Stomach (tissue), 9 donors: ENCODE data around the gene GGT7. TPM values are rescaled to one million over a fixed set of nuclear protein-coding genes. Genes with fewer than 3 reads are reported as not detected.

Experiments
- DNase-seq, 2 donors: peaks; one replicate each; pipeline versions ENCODE4 v3.0.0 to v3.0.0-alpha.2; 2013 to 2019
- H3K27ac ChIP-seq, 5 donors: fragments of 200-600 bp in 4 of 5; sonication (generic) in 4 of 5; one replicate each; pipeline ENCODE4 v1.5.1; 2013 to 2019; ENCODE audit warnings: mild to moderate bottlenecking in 1 of 5, moderate library complexity in 1 of 5
- H3K27me3 ChIP-seq, 3 donors: fragments of 200-600 bp; sonication (generic); one replicate each; pipeline ENCODE4 v1.5.1; 2017 to 2019; ENCODE audit warnings: mixed run types in 1 of 3
- H3K36me3 ChIP-seq, 4 donors: fragments of 200-600 bp; sonication (generic); 1 replicate in 3 of 4; 2 replicates in 1 of 4; pipeline ENCODE4 v1.5.1; 2016 to 2019
- H3K4me1 ChIP-seq, 4 donors: fragments of 200-600 bp; sonication (generic); one replicate each; pipeline ENCODE4 v1.5.1; 2016 to 2019
- H3K4me3 ChIP-seq, 4 donors: fragments of 200-600 bp; sonication (generic) in 3 of 4; one replicate each; pipeline ENCODE4 v1.5.1; 2016 to 2019; ENCODE audit warnings: mild to moderate bottlenecking in 1 of 4
- H3K9me3 ChIP-seq, 4 donors: fragments of 200-600 bp; sonication (generic); one replicate each; pipeline ENCODE4 v1.5.1; 2016 to 2019
- EP300 ChIP-seq: sonication (generic); formaldehyde crosslinking; IDR thresholded peaks from one replicate; pipeline ENCODE4 v1.6.1; 2017; ENCODE audit warnings: antibody characterized with exemption
- POLR2A ChIP-seq, 4 donors: fragments of 450-650 bp; IDR thresholded peaks; one replicate each; pipeline ENCODE4 v1.6.1; 2016; ENCODE audit warnings: antibody characterized with exemption in 4 of 4, control low read depth in 2 of 4, mild to moderate bottlenecking in 1 of 4, moderate library complexity in 1 of 4
- POLR2AphosphoS5 ChIP-seq, 3 donors: sonication (generic); formaldehyde crosslinking; IDR thresholded peaks; one replicate each; pipeline ENCODE4 v1.6.1; 2016; ENCODE audit warnings: antibody characterized with exemption in 3 of 3
- WGBS, 5 donors: extraction: QIAGEN DNeasy Blood & Tissue Kit in 3 of 5; methylation state at CpG; one replicate each; pipeline versions ENCODE4 v1.1.5 to v1.1.7; 2013 to 2018; 5-methylcytosine and 5-hydroxymethylcytosine counted together
- intact Hi-C: fragments of 100-400 bp; cut with DNase I; formaldehyde crosslinking; loops from one replicate; pipeline ENCODE4 v1.15.1; 2023; ENCODE audit warnings: low total_unique reads
- polyA plus RNA-seq, 3 donors: library from polyadenylated mRNA; stranded (reverse); fragments of 200-250 nt; gene quantifications; one replicate each; pipeline ENCODE4 v1.2.3, GENCODE V29; 2013
- total RNA-seq, 5 donors: library from RNA; depleted of rRNA; stranded (reverse); fragments of >200 nt; gene quantifications; one replicate each; pipeline versions ENCODE4 v1.1.0 to v1.2.3, GENCODE V29; 2014 to 2016
- TF ChIP-seq, protein P1 (sequence below), 7 experiments: fragments of 450-650 bp in 4 of 7; fragments of 200-600 bp in 3 of 7; sonication (generic) in 3 of 7; IDR thresholded peaks; one replicate each; pipeline ENCODE4 v1.5.1; 2016 to 2019; ENCODE audit warnings: antibody characterized with exemption in 7 of 7, control low read depth in 2 of 7, mild to moderate bottlenecking in 1 of 7
- donor health status: healthy with polysubstance abuse.
- donor health status: Bipolar disorder and iron deficiency.
- donor health status: healthy.

GGT7 gene
- total and polyA plus RNA-seq, 8 donors, result 4.1 to 29.0 (median 15.9) TPM

DNA sequence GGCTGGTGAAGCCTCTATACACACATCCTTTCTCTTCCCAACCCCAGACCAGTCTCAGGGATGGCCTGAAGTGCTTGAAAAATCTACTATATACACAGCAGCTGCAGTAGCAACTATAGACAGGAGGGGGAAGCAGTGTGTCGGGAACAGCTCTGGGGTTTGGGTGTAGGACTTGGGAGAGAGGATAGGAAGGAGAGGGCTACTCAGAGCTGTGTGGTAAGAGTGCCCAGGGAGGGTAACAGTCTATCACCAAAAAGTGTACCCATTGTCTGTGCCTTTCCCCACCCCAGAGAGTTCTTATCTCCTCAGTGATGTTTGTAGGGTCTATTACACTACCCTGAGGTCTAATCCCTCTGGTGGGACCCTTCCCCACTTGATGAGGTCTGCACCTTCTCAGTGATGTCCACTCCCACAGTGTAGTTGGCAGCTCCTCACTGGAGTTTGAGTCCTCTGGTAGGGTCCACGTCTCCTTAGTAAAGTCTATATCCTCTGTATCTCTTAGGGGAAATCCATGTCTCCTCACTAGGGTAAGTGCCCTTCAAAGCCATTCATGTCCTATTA, 1.5 kb upstream of the GGT7 start:
- peak overlapping the region; percentile 66 to 95 (median 92) for H3K27ac ChIP-seq
- H3K27me3 ChIP-seq, result no peaks in the 10 kb centered on the region
- WGBS, 5 donors, result 5 to 44% (median 25%) methylated on average over 2 of the region's 2 CpGs
- H3K9me3 ChIP-seq, result no peaks in the 10 kb centered on the region
- no peak for TF ChIP-seq EP300
- TF ChIP-seq POLR2A (IDR thresholded peaks at IDR 0.05), result no peak
- peak in 1 of 3 donors; percentile 79 for TF ChIP-seq POLR2AphosphoS5 (IDR thresholded peaks at IDR 0.05)
- TF ChIP-seq, protein P1, sequence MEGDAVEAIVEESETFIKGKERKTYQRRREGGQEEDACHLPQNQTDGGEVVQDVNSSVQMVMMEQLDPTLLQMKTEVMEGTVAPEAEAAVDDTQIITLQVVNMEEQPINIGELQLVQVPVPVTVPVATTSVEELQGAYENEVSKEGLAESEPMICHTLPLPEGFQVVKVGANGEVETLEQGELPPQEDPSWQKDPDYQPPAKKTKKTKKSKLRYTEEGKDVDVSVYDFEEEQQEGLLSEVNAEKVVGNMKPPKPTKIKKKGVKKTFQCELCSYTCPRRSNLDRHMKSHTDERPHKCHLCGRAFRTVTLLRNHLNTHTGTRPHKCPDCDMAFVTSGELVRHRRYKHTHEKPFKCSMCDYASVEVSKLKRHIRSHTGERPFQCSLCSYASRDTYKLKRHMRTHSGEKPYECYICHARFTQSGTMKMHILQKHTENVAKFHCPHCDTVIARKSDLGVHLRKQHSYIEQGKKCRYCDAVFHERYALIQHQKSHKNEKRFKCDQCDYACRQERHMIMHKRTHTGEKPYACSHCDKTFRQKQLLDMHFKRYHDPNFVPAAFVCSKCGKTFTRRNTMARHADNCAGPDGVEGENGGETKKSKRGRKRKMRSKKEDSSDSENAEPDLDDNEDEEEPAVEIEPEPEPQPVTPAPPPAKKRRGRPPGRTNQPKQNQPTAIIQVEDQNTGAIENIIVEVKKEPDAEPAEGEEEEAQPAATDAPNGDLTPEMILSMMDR (IDR thresholded peaks at IDR 0.05), result peak in 5 of 7 experiments; percentile 71 to 99 (median 93)
- intact Hi-C loops, result loop anchor here (5.0 kb wide), 1 partner anchor 83 kb away; the partner anchor contains the start of genes GSS and MYH7B
- DNase-seq, result peak; percentile 86 to 93
- H3K36me3 ChIP-seq, result no peaks in the 10 kb centered on the region
- peaks cover 35 to 72% (median 67%) of the 10 kb centered on the region in 4 donors for H3K4me1 ChIP-seq
- no peak overlapping the region for H3K4me3 ChIP-seq

GRCh38 chr20:34873583-34874093, 982 bp upstream of the GGT7 start:
- no peaks in the 10 kb centered on the region for H3K9me3 ChIP-seq
- WGBS, 5 donors, result 47 to 59% (median 50%) methylated on average over 3 of the region's 3 CpGs
- H3K27ac ChIP-seq, result peak overlapping the region in 3 of 5 donors; percentile 92 to 95 (median 92)
- TF ChIP-seq, protein P1 (IDR thresholded peaks at IDR 0.05), result no peak
- TF ChIP-seq EP300, result no peak
- no peak for TF ChIP-seq POLR2A (IDR thresholded peaks at IDR 0.05)
- TF ChIP-seq POLR2AphosphoS5 (IDR thresholded peaks at IDR 0.05), result no peak
- peaks cover 35 to 69% (median 64%) of the 10 kb centered on the region in 4 donors for H3K4me1 ChIP-seq
- intact Hi-C loops, result loop anchor here (5.0 kb wide), 1 partner anchor 84 kb away; the partner anchor contains the start of genes GSS and MYH7B
- no peak overlapping the region for H3K4me3 ChIP-seq
- H3K27me3 ChIP-seq, result no peaks in the 10 kb centered on the region
- DNase-seq, result no peak
- no peaks in the 10 kb centered on the region for H3K36me3 ChIP-seq

DNA sequence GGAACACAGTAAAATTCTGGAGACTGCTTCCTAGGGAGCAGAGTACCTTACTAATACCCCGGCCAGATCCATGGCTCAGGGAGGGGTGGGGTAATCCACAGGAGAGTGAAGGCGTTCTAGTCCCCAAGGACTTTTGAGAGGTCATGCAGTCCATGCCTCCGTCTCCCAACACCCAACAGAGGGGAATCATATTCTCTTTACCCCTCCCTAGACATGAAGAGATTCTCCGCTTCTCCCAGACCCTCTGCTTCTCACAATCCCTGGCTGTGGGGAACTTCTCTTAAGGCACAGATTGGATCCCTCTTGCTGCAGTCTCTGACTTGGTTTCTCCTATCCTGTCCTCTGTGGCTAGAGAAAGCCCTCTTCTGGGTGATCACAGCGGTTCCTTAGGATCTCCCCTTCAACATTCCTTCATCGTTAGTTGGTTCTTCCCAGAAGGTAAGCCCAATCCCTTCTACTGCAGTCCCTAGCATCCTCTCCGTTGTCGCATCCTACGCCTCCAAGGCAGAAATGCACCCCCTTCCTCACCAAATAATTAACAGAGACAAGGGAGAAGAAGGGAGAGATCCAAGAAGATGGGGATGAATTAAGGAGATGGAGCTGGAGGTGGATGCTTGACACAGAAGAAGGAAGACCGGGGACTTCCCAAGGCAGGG, 562 bp downstream of the GGT7 start:
- Histone ChIP-seq H3K27me3 (no peaks in the 10 kb centered on the region), H3K4me1 (peaks cover 26 to 56% (median 54%) of the 10 kb centered on the region in 4 donors), H3K36me3 (no peaks in the 10 kb centered on the region), H3K27ac (peak overlapping the region in 4 of 5 donors; percentile 57 to 92 (median 72)), H3K9me3 (no peaks in the 10 kb centered on the region), H3K4me3 (peak overlapping the region; percentile 56 to 82 (median 74))
- no peak for DNase-seq
- intact Hi-C loops, result loop anchor here (5.0 kb wide), 1 partner anchor 85 kb away; the partner anchor contains the start of genes GSS and MYH7B
- TF ChIP-seq EP300, result no peak
- TF ChIP-seq POLR2A (IDR thresholded peaks at IDR 0.05), result no peak
- TF ChIP-seq POLR2AphosphoS5 (IDR thresholded peaks at IDR 0.05), result no peak
- TF ChIP-seq, protein P1 (IDR thresholded peaks at IDR 0.05), result no peak
- WGBS, 5 donors, result 35 to 46% (median 38%) methylated on average over 10 of the region's 10 CpGs

DNA sequence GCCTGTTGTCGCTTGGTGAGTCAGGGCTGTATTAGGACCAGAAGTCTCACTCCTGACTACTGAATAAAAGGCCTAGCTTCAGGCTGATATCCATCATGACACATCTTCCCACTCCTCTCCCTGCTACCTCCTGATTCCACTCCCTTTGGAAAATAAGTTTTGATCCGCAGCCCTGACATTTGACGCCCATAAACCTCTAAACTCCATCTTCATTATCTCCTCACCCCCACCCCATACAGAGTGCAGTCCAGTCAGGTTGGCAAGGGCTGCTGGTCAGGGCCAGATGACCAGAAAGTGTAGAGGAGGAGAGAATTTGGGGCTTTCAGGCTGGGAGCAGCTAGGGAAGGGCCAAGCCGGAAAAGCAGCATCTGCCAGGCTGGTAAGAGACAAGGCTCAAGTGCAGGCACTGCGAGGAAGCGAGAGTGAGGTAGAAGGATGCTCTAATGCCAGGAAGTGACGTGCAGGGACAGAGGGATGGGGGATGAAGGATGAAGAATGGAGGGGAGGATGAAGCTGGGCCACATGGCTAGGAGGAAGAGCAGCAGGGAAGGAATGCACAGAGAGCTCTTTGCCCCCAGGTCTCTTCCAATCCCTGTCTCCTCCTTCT, 1.2 kb downstream of the GGT7 start:
- 90 to 97% (median 94%) methylated on average over 7 of the region's 7 CpGs for WGBS, 5 donors
- Histone ChIP-seq H3K27ac (no peak overlapping the region), H3K9me3 (no peaks in the 10 kb centered on the region), H3K4me1 (peaks cover 26 to 53% (median 50%) of the 10 kb centered on the region in 4 donors), H3K4me3 (peak overlapping the region; percentile 56 to 82 (median 74)), H3K36me3 (no peaks in the 10 kb centered on the region), H3K27me3 (no peaks in the 10 kb centered on the region)
- no peak for DNase-seq
- intact Hi-C loops, result loop anchor here (5.0 kb wide), 1 partner anchor 86 kb away; the partner anchor contains the start of genes GSS and MYH7B
- TF ChIP-seq EP300 (no peak), POLR2AphosphoS5 (IDR thresholded peaks at IDR 0.05) (no peak)
- TF ChIP-seq, protein P1 (IDR thresholded peaks at IDR 0.05), result no peak
